Activated naive CD4-positive, alpha-beta T cell treated with anti-CD3 and anti-CD28 coated beads, Interleukin-2, amount 50 U/mL, for 16 hours (primary cell): ENCODE results near the gene ENOX1.

Source experiments
- DNase-seq: peaks from one replicate; pipeline ENCODE4 v3.0.0-alpha.2; 2020

The ENOX1 gene

GRCh38 chr13:43528992-43529391, 257.8 kb downstream of the ENOX1 start:
- no peak for DNase-seq

- no peak for DNase-seq
Measured at GRCh38 chr13:43522788-43523187, 264.0 kb downstream of the ENOX1 start.

- no peak for DNase-seq
Measured at GRCh38 chr13:43520351-43520750, 266.4 kb downstream of the ENOX1 start.

- no peak for DNase-seq
Measured at GRCh38 chr13:43518833-43519232, 267.9 kb downstream of the ENOX1 start.

GRCh38 chr13:43516401-43516833, 270.4 kb downstream of the ENOX1 start:
- DNase-seq, result no peak

- no peak for DNase-seq
Measured at GRCh38 chr13:43515531-43515930, 271.2 kb downstream of the ENOX1 start.

- DNase-seq, result no peak
Measured at GRCh38 chr13:43514311-43514710, 272.5 kb downstream of the ENOX1 start.

GRCh38 chr13:43512221-43512620, 274.6 kb downstream of the ENOX1 start:
- no peak for DNase-seq

- DNase-seq, result no peak
Measured at GRCh38 chr13:43510956-43511901, 275.5 kb downstream of the ENOX1 start.

GRCh38 chr13:43495732-43496131, 291.0 kb downstream of the ENOX1 start:
- no peak for DNase-seq

GRCh38 chr13:43494206-43494605, 292.6 kb downstream of the ENOX1 start:
- DNase-seq, result no peak

- DNase-seq, result no peak
Measured at GRCh38 chr13:43493496-43494000, 293.2 kb downstream of the ENOX1 start.

- no peak for DNase-seq
Measured at GRCh38 chr13:43492745-43493144, 294.0 kb downstream of the ENOX1 start.

GRCh38 chr13:43492311-43492710, 294.5 kb downstream of the ENOX1 start:
- DNase-seq, result no peak

- no peak for DNase-seq
Measured at GRCh38 chr13:43489233-43489632, 297.5 kb downstream of the ENOX1 start.

- no peak for DNase-seq
Measured at GRCh38 chr13:43487885-43488284, 298.9 kb downstream of the ENOX1 start.

GRCh38 chr13:43487461-43487860, 299.3 kb downstream of the ENOX1 start:
- no peak for DNase-seq

- DNase-seq, result no peak
Measured at GRCh38 chr13:43484432-43485225, 302.1 kb downstream of the ENOX1 start.

GRCh38 chr13:43483930-43484329, 302.8 kb downstream of the ENOX1 start:
- no peak for DNase-seq

- no peak for DNase-seq
Measured at GRCh38 chr13:43482641-43483040, 304.1 kb downstream of the ENOX1 start.

- no peak for DNase-seq
Measured at GRCh38 chr13:43482026-43482425, 304.7 kb downstream of the ENOX1 start.

GRCh38 chr13:43478902-43479301, 307.9 kb downstream of the ENOX1 start:
- DNase-seq, result no peak

GRCh38 chr13:43478211-43478610, 308.6 kb downstream of the ENOX1 start:
- DNase-seq, result no peak

GRCh38 chr13:43475140-43475539, 311.6 kb downstream of the ENOX1 start:
- no peak for DNase-seq
